NCI-H146 treated with DMSO at 0.1 percent for 48 hours (cell line): Measurements from ENCODE around the gene CMSS1.

Experiments
- DNase-seq: peaks from one replicate; lab custom pipeline; 2025; ENCODE audit not compliant: unreplicated experiment; lab: John Stamatoyannopoulos, UW

Gene CMSS1

DNA sequence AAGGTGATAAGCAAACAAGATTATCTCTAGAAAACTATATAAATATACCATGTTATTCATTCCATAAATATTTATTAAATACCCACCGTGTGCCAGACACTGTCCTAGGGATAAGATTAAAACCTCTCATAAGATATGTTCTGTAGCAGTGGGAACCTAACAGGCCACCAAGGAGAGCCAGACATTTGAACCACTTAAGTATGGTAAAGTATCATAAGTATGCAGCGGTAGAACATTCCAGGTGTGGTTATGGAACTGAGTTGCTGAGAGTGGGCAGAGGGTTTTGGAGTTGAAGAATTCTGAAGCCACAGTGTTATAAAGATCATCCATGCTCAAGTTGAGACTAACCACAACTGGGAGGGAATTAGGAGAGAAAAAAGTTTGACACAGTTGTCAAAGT lies 282.0 kb downstream of the CMSS1 start:
- no peak for DNase-seq

DNA sequence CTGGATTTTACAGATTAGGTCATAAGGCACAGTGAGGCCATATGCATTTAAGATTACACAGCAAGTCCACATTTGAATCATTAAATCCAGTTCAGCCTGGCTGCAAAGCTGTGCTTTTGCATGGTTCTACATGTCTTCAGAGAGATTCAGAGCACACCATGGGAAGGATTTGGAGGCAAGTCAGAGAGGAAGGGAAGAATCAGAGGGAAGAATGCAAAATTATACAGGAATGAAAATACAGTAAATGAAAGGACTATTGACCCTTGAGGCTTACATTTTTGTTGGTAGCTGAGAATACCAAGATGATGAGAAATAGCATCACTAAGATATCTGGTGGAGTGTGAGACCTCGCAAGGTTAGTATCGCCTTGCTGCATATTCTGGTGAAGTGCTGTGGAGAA lies 282.8 kb downstream of the CMSS1 start:
- no peak for DNase-seq

DNA sequence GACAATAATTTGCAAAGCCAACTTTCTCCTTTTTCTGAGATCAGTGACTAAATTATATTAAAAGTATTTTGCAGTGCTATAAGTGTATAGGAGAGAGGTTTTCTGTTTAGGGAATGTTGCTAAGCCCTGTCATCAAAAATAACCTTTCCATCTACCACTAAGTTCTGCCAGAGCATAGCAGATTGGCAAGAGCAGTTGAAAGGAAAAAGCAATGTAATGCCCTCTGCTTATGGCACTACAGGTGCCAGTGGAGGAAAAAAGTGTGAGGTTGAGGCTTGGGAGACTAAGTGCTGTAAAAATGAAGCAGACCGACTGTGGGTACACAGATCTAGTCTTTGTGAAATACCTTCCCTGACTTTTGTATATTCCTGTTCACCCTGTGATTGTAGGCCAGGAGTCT lies 285.1 kb downstream of the CMSS1 start:
- no peak for DNase-seq

DNA sequence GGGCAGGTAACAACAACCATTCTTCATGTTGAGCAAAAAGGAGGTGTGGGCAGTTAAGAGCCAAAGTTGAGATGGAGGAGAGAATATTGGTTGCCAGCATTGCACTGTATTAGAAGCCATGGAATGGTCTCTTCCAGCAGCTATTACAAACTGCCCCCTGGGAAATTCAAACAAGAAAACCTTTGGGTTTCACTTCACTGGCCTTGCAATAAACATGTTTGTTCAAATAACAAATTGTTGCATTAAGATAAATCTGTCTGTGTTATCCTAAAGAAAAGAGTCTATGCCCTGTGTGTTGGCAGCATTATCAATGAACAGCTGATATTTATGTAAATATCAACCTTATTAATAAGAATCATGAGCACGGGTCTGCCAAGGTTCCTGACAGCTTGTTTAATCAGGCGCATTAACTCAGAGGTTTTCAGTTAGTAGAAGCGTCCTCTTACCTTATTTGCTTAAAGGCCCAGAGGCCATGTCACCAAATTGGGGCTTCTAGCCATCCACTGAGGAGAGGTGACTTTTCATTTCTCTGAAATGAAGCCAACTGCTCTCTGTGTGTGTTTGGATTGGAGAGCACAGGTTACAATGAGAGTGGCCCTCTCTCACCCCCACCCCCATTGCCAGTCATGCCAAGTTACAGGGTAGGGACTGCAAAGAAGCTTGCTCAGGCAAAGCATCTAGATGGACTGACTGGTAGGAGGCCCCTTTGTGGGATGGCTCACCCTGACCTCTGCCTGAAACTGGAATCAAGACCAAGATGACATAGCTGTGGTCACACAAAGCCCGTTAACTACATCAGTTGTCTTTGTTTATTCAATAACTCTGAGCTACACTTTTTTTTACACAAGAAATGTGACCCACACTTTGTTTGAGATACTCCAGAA lies 286.1 kb downstream of the CMSS1 start:
- peak; percentile 14 for DNase-seq

DNA sequence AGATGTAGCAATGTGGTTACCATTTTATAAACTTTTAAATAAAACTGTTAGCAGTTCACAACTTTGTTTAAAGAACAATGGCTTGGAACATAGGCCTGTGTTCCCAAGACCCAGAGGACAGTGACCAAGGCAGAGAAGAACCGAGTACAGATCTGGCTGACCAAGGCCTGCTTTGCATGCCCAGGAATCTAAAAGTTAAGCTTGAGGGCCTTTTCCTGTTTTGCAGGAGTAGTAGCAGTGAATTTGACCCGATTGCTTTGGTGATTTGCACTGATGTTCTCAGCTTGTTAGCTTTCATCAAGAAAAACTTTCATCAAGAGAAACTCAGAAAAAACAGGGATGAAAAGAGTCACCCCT lies 286.8 kb downstream of the CMSS1 start:
- no peak for DNase-seq

DNA sequence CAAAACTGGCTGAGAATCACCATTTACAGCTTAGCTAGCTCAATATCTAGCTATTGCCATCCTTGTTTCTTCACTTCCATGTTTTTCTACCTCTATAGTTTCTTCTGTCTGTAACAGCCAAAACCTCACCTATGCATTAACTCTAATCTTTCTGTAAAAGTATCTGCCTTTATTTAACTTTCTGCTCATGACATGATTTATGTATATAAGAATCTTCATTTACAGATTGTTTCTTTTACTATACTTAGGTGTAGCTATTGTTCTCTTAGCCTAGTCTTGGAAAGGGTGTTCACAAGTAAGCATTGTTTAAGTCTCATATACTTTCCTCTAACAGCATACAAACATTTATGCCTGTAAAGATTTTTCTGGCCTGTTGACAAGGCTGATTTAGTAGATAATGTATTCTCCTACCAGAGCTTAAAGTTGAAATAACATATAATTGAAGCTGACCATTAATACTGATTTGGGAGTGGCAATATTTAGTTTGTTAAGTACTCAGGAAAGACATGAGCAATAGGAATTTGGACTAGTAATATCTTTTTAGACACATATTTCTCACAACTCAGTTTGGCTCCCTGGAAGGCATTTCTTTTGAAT lies 287.3 kb downstream of the CMSS1 start:
- DNase-seq = no peak

DNA sequence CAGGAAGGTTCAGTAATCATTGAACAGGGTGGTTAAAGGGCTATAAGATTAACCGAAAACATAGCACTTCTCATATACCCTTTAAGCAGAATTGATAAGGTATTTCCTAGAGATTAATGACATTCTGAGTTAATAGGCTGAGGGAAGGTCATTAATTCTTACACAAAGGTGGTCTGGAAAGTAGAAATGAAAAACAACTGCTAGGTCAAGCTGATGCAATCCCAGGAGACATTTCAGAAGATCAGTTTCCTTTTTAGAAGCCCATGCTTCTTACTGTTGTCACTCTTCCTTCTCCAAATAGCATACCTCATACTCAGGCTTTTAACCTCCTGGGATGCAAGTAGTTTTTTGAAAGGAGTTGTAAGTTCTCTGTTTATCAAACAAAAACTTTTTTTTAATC lies 287.8 kb downstream of the CMSS1 start:
- no peak for DNase-seq

DNA sequence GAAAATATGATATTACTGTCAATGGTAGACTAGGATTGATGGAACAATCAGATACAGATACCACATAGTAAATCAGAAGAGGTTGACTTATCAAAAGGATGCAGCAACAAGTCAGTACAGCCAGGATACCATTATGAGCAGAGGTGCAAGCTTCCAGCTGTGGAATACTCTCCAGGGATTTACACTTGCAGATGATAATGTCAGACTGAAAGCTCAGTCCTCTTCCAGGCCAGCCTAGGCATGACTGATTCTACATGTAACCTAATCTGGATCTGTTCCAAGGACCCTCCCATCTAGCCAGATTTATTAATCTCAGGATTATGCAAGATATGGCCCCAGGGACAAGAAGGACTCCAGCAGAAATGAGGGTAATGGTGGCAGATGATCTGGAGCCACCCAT lies 288.4 kb downstream of the CMSS1 start:
- no peak for DNase-seq

DNA sequence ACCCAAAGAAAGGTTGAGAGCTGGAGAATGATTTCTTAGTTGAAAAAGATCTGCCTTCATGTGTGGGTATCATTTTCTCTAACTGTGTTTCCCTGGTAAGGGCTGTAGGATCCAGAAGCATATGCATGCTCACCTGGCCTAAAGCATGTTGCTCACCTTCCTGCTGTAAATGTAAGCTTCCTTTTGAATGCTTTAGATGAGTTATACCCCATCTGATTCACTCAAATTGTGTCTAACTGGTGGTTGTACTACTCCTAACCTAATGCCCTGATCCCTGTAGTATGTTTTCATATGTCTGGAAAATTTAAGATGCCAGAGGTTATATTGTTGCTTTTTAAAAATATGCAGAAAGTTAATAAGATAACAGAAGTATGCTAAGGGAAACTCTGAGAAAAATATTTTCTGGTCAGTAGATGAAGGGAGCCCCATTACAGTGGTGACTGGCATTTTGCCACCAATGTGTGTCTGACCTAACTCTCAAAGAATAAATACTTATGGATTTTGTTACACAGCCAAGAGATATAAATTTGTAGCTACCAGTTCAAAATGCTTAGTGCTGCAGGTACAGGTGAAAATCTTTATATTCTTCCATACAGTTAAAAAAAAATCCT lies 289.0 kb downstream of the CMSS1 start:
- no peak for DNase-seq

DNA sequence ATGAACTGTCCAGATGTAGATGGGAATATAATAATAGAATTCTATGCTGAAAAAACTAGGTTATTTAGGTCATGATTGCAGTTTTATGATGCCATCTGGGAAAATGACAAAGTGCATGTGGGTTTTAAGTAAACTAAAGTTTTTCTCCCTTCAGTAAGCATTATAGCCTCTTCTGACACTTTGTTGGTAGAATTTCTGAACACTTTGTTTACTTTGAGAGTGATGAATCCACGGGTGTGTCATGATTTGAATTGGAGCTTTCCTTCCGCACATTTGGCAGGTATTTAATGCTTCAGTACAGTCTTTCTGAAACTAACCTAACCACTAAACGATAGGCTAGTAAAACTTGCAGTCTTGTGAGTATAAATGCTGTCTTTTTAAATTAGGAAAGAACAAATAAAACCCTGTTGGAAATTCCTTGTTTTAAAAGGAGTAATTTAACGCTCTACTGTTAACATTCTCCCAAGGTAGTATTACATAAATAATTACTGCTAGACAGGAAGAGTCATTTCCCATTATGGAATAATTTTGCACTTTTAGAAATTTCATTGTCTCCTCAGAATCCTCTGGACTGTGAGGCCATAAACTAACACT lies 289.7 kb downstream of the CMSS1 start:
- DNase-seq = peak; percentile 4

DNA sequence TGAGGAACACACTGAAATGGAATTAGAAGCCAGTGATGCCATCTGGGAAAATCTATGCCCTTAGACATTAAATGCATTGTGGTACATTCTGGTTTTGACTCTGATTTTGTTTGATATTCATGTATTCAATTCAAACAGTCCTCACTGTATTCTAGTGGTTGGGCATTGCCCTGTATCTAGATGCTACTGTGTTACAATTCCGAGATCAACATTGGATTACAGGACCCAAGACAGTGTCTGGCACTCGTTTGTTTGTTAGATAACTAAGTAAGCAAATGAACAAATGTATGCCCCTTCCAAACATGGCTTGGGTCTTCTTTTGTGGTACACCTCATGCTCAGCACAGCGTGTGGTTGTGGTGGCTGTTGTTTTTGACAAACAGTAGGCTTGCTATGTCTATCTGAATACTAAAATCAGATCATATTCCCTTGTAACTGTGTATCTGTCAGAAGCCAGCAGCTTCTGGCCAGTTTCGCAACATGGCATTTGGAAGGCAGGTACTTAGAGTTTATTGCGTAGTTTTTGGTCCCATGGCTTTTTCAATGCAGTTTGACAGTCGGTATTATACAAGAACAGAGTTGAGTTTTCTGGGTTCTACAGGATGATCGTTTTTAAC lies 290.9 kb downstream of the CMSS1 start:
- no peak for DNase-seq

DNA sequence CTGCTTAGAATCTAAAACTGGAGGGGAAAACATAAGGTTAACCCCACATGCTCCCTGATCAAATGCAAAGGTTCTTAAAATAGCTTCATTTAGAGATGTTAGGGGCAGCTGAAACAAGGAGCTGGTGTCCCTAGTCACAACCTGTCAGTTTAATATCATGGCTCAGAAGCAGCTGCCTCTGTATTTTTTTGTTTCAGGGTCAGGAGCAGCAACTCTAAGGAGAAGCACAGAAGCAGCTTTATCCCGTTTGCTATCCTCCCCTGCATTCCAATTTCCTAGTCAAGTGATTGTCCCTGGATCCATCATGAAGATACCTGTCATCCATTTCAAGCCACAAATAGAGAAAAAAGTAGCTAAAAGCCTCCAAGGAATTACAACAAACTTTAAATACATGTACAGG lies 292.5 kb downstream of the CMSS1 start:
- DNase-seq = no peak

DNA sequence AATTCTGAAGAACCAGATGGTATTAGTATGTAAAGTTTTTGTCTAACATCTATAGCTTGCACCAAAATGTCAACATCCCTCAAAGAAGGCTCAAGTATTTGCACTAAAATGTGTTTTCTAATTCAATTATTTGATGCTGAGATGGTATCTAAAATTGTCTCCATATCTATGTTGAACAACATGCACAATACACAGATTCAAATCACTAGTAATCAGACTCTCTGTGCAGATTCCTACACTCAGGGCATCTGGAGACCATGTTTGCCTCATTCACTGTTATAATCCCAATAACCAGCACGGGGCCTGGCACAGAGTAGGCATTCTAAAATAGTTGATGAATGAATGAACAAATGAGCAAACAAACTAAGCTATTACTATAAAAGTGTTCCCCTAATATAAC lies 294.1 kb downstream of the CMSS1 start:
- no peak for DNase-seq

DNA sequence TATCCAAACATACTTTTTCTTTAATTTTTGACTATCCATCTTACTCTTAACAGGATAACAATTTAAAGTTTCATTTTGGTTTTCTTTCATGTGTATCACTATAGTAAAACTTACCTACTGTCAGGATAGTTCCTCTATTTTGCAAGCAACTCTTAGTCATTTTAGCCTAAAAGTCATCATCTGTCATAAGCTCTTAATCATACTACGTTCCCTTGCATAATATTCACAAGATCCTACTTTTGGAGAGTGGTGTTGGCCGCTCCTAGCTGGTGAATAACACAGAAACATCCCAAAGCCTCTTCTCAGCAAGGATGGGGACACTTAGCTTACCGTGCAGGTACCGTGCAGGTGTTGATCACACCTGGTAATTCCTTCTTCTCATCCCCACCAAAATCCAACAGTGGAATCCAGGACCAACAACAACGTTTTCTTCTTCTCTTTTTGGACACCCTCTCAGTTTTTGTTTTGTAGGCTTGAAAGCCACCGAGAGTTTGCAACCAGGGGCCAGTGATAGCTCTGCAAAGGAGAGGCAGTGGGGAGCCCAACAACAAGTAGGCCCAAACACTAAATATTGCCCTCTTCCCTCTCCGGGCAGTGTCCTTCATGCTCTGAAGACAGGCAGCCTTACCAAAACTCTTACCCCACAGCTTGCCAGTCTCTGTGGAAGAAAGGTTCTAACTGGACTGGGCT lies 296.2 kb downstream of the CMSS1 start:
- DNase-seq = no peak

DNA sequence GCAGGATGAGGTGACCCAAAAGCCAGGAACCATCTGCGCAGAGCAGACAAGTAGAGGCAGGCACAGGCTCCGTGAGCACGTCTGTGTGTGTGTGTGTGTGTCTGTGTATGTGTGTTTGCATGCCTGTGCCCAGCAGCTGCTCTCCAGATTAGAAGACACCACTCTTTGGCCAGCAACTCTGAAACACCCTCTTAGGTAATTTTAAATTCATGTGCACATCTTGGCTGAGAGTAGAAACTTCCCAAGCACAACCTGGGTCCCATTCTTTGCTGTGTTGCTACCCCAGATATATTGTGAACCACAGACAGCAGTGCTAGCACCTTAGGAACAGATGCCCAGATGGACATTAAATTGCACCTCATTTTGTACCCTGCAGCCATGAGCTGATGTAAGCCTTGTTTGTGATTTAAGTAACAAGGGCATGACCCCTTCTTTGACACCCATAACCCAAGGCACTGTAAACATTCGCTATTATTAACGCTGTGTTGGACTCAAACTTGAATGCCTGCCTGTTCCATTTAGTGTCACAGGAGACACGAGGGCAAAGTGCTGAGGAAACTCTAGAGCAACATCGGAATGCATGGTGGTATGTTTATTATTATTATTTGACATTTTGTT lies 296.9 kb downstream of the CMSS1 start, which contains the start of gene FILIP1L:
Gene FILIP1L, minus strand, starts transcription at position 89 of the 618 bp plus-strand sequence.
- no peak for DNase-seq

DNA sequence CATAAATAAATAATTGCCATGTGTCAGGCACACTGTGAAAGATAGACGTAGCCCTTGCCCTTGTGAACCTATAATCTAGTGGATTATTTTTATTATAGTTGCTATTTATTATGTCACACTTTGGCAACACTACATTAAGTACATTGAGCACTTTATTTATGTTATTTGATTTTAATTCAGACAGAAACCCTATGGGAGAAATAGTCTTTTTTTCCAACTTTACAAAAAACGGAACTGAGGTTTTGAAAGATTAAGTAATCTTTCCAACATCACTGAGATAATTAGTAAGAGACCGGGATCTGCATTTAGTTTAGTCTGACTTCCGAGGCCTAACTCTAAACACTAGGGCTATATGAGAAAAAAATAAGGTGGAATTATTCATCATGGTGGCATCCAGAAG lies 299.4 kb downstream of the CMSS1 start:
- DNase-seq = no peak

DNA sequence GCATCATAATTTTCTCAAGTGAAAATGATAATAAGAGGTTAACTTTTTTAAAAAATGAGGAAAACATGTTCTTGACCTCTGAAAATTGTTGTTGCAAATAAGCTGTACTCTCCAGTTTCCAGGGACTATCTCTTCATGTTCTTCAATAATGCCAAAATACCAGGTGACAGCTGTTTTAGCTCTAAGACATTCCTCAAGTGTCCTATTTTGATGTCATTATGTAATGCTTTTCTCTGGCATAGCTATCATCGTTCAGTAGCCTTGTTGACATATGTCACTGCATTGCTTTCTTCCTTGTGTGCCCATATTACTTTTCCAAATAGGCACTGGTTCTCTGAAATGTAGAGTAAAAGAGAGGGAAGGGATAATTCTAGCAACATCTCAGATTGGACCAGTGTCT lies 302.4 kb downstream of the CMSS1 start:
- no peak for DNase-seq

DNA sequence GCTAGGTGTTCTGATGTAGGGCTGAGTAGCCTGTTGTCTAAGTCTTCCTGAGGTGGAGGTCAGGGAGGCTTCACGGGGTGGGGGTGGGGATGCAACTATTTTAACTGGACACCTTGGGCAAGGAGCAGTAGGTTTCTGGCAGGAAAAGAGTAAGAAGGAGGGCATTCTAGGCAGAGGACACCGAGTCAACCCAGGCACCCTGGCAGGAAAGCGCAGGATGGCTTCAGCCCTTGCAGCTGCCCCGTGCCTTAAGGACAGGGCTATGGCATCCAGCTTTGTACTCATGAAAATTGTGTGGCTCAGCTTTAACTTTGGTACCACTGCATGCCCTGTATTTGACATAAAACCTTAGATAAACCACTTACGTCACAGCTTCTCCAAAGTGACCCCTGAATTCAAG lies 303.0 kb downstream of the CMSS1 start:
- no peak for DNase-seq

DNA sequence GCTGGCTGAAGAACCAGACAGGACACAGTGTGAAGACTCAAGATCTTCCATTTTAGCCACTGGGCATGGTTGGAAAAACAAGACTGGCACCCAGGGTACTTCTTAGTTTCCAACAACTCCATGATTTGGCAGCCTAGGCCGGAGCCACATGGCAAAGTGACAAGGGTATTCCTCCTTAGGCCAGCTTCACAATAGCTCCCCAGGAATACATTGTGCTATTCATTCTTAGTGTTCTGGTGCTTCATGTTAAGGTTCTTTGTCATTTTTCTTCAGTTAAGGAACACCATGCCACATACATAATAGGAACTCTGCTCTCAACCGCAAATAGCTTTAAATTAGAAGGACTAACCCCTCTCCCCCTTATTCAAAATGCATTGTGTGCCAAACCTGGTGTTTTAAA lies 304.7 kb downstream of the CMSS1 start:
- no peak for DNase-seq

DNA sequence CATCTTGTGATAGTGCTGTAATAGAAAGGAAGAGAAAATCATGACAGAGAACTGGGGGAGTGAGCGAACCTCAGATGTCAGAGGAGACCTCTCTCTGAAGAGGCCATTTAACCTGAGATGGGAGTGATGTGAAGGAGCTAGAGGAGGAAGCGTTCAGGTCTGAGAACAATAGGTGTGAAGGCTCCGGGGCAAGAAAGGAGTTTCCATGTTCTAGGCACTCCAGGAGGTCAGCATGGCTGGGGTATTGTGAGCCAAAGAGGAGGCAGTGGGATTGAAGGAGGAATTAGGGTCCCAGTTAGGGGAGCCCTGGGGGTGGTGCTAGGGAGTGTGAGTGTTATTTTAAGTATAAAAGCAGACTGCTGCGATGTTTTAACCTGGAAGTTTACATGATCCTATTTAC lies 305.4 kb downstream of the CMSS1 start:
- no peak for DNase-seq
